NCI-H2107 (cell line): ENCODE data around the gene FBXW8.

Experiments
- DNase-seq: peaks from one replicate; lab custom pipeline; 2025; lab: John Stamatoyannopoulos, UW

FBXW8 gene

GRCh38 chr12:116990971-116991966 lies 80.5 kb downstream of the FBXW8 start:
- no peak for DNase-seq

GRCh38 chr12:116996093-116996492 lies 85.3 kb downstream of the FBXW8 start:
- DNase-seq: no peak

- DNase-seq: no peak
Measured at GRCh38 chr12:116996621-116997020, 85.9 kb downstream of the FBXW8 start.

GRCh38 chr12:116999066-116999465 lies 88.3 kb downstream of the FBXW8 start:
- DNase-seq: no peak

- no peak for DNase-seq
Measured at GRCh38 chr12:117000316-117000715, 89.6 kb downstream of the FBXW8 start.

- DNase-seq: no peak
Measured at GRCh38 chr12:117002051-117002817, 91.5 kb downstream of the FBXW8 start.

- DNase-seq: no peak
Measured at GRCh38 chr12:117003883-117004404, 93.2 kb downstream of the FBXW8 start.

GRCh38 chr12:117005417-117006046 lies 94.8 kb downstream of the FBXW8 start:
- DNase-seq: no peak

- no peak for DNase-seq
Measured at GRCh38 chr12:117006333-117006732, 95.6 kb downstream of the FBXW8 start.

- no peak for DNase-seq
Measured at GRCh38 chr12:117007577-117007976, 96.8 kb downstream of the FBXW8 start.

- DNase-seq: no peak
Measured at GRCh38 chr12:117009759-117010158, 99.0 kb downstream of the FBXW8 start.

GRCh38 chr12:117010693-117011451 lies 100.1 kb downstream of the FBXW8 start:
- no peak for DNase-seq

- no peak for DNase-seq
Measured at GRCh38 chr12:117011988-117012805, 101.4 kb downstream of the FBXW8 start.

GRCh38 chr12:117013726-117014125 lies 103.0 kb downstream of the FBXW8 start:
- DNase-seq: no peak

GRCh38 chr12:117014342-117014887 lies 103.7 kb downstream of the FBXW8 start:
- DNase-seq: no peak

GRCh38 chr12:117015811-117016210 lies 105.1 kb downstream of the FBXW8 start:
- no peak for DNase-seq

GRCh38 chr12:117017807-117018206 lies 107.1 kb downstream of the FBXW8 start:
- no peak for DNase-seq

- DNase-seq: no peak
Measured at GRCh38 chr12:117018276-117018675, 107.5 kb downstream of the FBXW8 start.

- no peak for DNase-seq
Measured at GRCh38 chr12:117018685-117019084, 107.9 kb downstream of the FBXW8 start.

- DNase-seq: no peak
Measured at GRCh38 chr12:117019866-117020265, 109.1 kb downstream of the FBXW8 start.
